IPS-15b (cell line): ENCODE data around the gene SRRM4.
"Not testable (repeated sequence)": the region's sequence is repeated elsewhere in the genome, so short reads cannot be mapped to it uniquely, and the experiment has no call there.

Experiments
- H3K27me3 ChIP-seq: one replicate; pipeline ENCODE4 v1.6.1; 2013; ENCODE audit warnings: low read length; ENCODE audit not compliant: control insufficient read depth, insufficient read depth
- H3K36me3 ChIP-seq: one replicate; pipeline ENCODE4 v1.6.1; 2013; ENCODE audit warnings: low read length; ENCODE audit not compliant: control insufficient read depth, insufficient read depth
- H3K4me1 ChIP-seq: one replicate; pipeline ENCODE4 v1.6.1; 2013; ENCODE audit warnings: mild to moderate bottlenecking, low read length; ENCODE audit not compliant: control insufficient read depth, insufficient read depth
- H3K4me3 ChIP-seq: one replicate; pipeline ENCODE4 v1.5.1; 2013; ENCODE audit warnings: low read depth, low read length
- H3K9ac ChIP-seq: one replicate; pipeline ENCODE4 v1.6.1; 2013; ENCODE audit warnings: low read depth, mild to moderate bottlenecking, low read length
- H3K9me3 ChIP-seq: one replicate; pipeline ENCODE4 v1.6.1; 2013; ENCODE audit warnings: mild to moderate bottlenecking, low read length; ENCODE audit not compliant: control insufficient read depth, insufficient read depth

The SRRM4 gene

DNA sequence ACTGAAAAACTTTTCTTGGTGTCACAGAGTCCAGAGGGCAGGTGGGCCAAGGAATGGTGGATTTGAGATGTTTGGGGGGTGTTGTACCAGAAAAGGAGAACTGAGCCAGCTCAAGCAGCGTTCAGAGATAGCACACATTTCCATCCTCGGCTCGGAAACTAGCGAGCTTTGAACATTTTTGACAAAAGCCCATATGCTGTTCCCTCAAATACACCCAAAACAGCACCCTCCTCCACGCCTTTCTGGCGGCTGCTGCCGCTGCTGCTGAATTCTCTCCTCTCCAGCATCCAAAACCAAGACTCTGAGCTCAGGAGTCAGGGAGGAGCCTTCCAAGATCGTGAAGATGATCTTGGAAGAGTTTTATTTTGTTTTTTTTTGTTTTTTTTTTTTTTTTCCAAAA lies 961 bp downstream of the SRRM4 start:
- Histone ChIP-seq H3K36me3 (no peaks in the 10 kb centered on the region), H3K4me3 (peak overlapping the region; percentile 73), H3K27me3 (peaks cover 38% of the 10 kb centered on the region), H3K9ac (no peak overlapping the region), H3K4me1 (peaks cover 2% of the 10 kb centered on the region), H3K9me3 (no peaks in the 10 kb centered on the region)

DNA sequence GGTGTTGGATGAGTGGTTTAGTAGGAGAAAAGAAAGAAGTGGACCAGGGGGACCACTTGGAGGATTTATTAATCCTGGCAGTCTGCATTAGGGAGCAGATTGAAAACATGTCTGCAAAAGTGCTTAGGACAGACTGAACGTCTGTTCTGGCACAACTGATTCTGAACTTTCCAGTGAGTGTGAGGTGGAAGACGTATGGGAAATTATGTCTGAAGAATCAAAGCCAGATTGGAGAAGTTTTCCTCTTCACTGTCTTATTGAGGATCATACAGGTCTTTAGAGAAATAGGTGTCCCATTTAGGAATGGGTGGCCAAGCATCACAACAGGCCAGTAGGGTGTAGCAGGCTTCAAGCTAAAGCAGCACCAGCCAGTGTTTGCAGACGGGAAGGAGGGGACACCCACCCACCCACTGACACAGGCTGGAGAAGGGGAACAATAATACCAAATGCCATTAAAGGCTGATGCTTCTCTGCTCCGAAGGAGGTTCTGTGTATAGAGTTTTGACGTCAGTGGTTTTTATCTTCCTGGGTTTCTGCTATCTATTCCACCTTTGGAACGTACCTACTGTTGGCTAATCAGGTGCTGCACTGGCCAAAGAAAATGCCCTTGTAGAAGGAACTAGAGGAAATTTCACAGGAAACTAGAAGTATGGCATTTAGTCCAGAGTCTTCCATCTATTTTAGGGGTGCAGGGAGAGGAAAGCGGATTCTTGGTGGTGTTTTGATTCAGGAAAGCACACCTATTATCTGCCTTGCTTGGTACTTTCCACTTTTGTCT lies 1.8 kb downstream of the SRRM4 start:
- Histone ChIP-seq H3K4me3 (no peak overlapping the region), H3K27me3 (peaks cover 38% of the 10 kb centered on the region), H3K36me3 (no peaks in the 10 kb centered on the region), H3K9me3 (no peaks in the 10 kb centered on the region), H3K4me1 (peaks cover 2% of the 10 kb centered on the region), H3K9ac (no peak overlapping the region)

DNA sequence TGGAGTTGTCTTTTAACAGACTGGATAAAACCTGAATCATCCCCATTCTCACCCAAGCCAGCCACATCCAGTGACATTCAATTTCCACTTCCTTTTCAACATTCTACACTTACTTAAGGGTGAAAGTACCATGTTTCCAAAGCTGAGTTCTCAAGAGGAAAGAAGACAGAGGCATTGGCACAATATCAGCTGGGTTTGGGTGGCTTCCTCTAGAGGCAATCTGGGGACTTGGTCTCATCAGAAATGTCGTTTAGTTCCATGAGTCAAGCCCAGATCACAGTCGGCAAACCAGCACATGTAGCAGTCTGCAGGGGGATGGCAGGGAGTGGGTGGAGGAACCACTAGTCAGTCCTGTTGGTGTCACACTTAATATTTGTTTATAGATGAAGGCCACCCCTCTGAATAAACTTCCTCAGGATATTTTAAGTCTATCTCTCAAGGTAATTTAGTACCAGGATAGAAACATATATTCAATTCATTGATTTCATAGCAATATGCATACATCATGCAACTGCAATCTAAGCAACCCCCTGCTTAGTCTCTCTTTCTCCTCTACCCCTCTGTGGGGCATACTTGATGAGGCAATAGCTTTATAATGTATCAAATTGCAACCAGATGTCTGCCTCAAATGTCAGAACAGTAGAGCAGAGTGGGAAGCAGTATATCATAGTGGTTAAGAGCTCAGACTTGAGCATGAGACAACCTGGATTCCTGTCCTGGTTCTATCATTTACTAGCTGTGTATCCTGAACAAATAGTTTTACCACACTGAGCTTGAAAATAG lies 3.0 kb downstream of the SRRM4 start:
- no peaks in the 10 kb centered on the region for H3K36me3 ChIP-seq

DNA sequence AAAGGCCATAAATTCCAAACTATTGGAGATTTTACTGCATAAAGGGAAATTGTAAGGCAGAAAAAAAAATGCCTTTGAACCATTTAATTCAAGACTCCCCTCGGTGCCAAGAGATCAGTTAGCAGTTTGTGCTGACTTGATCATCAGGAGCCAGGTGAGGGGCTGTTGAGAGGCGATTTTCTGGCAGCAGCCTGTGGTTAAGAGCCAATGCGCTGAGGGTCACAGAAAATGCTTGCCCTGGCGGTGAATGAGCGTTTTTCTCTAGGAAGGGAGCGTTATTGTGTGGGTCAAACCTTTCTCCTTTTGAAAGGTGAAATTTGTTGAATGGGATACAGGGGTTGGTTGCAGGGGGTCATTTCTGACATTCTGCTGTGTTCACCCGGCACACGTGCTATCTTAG lies 4.7 kb downstream of the SRRM4 start:
- H3K27me3 ChIP-seq = peaks cover 38% of the 10 kb centered on the region
- no peak overlapping the region for H3K4me3 ChIP-seq
- no peaks in the 10 kb centered on the region for H3K36me3 ChIP-seq
- no peak overlapping the region for H3K9ac ChIP-seq
- H3K9me3 ChIP-seq = no peaks in the 10 kb centered on the region
- peaks cover 2% of the 10 kb centered on the region for H3K4me1 ChIP-seq

More for the DNA sequence above, 3.0 kb downstream of the SRRM4 start:
- no peaks in the 10 kb centered on the region for H3K9me3 ChIP-seq
- H3K27me3 ChIP-seq = peaks cover 38% of the 10 kb centered on the region
- no peak overlapping the region for H3K4me3 ChIP-seq
- no peak overlapping the region for H3K9ac ChIP-seq
- peaks cover 2% of the 10 kb centered on the region for H3K4me1 ChIP-seq

DNA sequence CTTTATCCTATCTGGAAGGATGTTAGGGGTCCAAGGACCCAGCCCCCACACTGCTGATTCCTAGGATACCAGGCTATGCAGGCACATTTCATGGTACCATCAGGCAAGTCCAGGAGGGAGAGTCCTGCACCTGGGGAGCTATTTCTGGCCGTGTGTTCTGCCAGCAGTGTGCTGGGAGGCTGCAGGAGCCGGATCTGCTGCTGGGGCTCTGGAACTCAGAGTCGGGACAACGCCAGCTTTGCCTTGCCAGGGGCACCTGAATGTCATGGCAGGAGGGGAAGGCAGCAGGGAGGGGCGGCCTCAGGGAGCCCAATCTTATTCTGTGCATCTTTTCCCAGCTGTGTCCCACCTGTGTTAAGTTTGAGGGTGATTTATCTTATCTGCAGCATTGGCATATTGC lies 17.8 kb downstream of the SRRM4 start:
- Histone ChIP-seq H3K9ac (no peak overlapping the region), H3K27me3 (peaks cover 5% of the 10 kb centered on the region), H3K9me3 (no peaks in the 10 kb centered on the region), H3K4me3 (no peak overlapping the region), H3K4me1 (peaks cover 2% of the 10 kb centered on the region), H3K36me3 (no peaks in the 10 kb centered on the region)

DNA sequence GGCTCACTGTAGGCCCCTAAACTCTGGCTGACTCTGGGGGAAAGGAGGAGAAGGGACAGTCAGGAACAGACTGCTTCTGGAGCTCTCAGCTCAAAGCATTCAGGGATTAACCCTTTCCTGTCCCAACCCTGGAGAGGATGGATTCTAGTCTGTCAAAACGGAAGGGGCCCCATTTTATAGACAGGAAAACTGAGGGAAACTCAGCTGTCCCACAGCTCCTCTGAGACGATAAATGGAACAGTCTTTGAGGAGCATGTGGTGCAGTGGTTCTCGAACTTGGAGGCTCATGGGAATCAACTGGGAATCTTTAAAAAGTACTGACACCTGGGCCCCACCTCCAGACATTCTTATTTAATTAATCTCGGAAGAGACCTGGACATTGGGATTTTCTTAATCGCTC lies 23.7 kb downstream of the SRRM4 start:
- peaks cover 7% of the 10 kb centered on the region for H3K27me3 ChIP-seq
- no peak overlapping the region for H3K9ac ChIP-seq
- peaks cover 11% of the 10 kb centered on the region for H3K4me1 ChIP-seq
- H3K4me3 ChIP-seq = no peak overlapping the region
- H3K36me3 ChIP-seq = no peaks in the 10 kb centered on the region
- no peaks in the 10 kb centered on the region for H3K9me3 ChIP-seq

DNA sequence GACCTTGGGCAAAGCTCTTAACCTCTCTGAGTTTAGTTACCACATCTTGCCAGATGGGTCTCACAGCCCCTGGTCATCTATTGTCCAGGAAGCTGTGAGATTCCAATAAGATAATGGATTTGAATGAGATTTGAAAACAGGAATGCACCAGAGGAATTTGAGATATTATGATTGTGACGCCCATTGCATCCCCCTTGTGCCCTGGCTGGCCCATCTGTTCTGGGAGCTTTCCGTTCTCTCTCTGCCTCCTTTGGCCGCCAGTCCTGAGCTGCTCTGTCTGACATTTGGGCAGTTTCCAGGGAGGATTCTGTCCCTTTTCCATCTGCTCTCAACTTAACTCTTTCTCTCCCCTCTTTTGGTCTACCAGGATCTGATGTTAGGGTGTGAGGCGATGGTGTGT lies 24.6 kb downstream of the SRRM4 start:
- Histone ChIP-seq H3K9ac (no peak overlapping the region), H3K4me3 (no peak overlapping the region), H3K27me3 (peaks cover 7% of the 10 kb centered on the region), H3K9me3 (no peaks in the 10 kb centered on the region), H3K36me3 (no peaks in the 10 kb centered on the region), H3K4me1 (peaks cover 11% of the 10 kb centered on the region)

DNA sequence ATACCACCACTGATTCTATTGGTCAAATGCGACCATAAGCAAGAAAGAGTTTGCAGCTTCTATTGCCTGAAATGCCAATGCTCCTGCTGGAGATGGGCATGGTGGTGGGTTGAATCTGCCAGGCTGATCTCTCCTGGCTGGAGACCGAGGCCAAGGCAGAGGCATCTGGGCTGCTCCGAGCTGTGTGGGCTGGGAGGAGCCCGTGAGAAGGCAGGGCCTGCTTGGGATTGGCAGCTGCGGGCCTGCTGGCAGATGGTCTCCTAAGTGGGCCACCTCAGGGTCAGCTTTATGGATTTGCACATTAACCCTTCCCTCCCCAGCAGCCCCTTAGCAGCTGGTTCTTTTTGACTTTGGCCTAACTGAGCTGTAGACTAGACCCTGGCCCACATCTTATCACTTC lies 25.4 kb downstream of the SRRM4 start:
- Histone ChIP-seq H3K36me3 (no peaks in the 10 kb centered on the region), H3K27me3 (peaks cover 9% of the 10 kb centered on the region), H3K4me3 (no peak overlapping the region), H3K9me3 (no peaks in the 10 kb centered on the region), H3K9ac (no peak overlapping the region), H3K4me1 (peaks cover 11% of the 10 kb centered on the region)

DNA sequence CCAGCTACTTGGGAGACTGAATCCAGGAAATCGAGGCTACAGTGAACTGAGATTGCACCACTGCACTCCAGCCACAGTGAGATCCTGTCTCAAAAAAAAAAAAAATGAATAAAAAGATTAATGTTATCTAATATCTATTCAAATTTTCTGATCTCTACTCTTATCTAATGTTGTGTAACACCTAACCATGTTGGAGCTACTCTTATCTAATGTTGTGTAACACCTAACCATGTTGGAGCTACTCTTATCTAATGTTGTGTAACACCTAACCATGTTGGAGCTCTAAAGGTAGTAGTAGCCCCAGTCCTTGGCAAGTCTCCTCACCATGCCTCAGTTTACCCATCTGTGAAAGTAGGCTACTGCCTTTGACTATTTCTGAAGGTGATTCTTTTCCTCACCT lies 26.9 kb downstream of the SRRM4 start:
- H3K36me3 ChIP-seq = not testable (repeated sequence)

DNA sequence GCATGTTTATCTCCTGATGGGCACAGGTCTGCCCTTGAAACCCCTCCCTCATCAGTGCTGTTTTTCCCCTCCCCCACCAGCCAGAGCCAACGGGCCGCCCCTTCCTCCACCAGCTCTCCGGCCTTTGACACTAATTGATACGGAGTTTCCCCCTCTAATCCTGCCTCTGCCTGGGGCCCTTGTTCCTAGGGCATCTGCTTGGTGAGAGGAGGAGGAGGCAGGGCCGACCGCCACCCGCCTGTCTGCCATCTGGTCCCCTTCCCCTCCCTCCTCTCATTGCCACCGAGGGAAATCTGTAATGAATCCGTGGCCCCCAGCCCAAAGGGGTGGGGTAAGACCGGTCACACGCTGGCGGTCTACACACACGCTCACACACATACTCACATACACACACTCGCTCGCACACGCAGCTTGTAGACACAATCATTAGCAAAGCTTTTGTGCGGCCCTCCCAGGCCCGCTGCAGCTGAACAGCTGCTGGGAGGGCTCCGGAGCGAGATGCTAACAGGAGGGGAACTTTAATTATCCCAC lies 27.4 kb downstream of the SRRM4 start:
- H3K9ac ChIP-seq = no peak overlapping the region
- no peaks in the 10 kb centered on the region for H3K9me3 ChIP-seq
- H3K4me3 ChIP-seq = peak overlapping the region; percentile 38
- peaks cover 9% of the 10 kb centered on the region for H3K27me3 ChIP-seq
- peaks cover 14% of the 10 kb centered on the region for H3K4me1 ChIP-seq
- H3K36me3 ChIP-seq = no peaks in the 10 kb centered on the region

More for the DNA sequence above, 26.9 kb downstream of the SRRM4 start:
- H3K9ac ChIP-seq, H3K4me3 ChIP-seq, H3K27me3 ChIP-seq, H3K9me3 ChIP-seq: not testable (repeated sequence)
- H3K4me1 ChIP-seq = peaks cover 14% of the 10 kb centered on the region

DNA sequence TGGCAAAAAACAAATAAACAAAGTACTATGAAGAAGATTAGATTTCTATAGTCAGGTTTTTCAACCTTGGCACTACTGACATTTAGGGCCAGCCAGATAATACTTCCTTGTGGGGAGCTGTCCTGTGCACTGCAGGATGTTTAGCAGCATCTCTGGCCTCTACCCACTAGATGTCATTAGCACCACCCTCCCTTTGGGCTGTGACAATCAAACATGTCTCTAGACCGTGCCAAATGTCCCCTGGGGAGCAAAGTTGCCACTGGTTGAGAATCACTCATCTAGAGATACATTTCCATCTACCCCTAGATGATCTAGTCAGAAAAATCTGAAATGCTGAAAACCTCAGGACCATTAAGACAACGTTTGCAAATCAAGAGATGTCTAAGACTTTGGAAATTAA lies 29.9 kb downstream of the SRRM4 start:
- Histone ChIP-seq H3K27me3 (peaks cover 9% of the 10 kb centered on the region), H3K9ac (no peak overlapping the region), H3K4me1 (peaks cover 6% of the 10 kb centered on the region), H3K36me3 (no peaks in the 10 kb centered on the region), H3K4me3 (no peak overlapping the region), H3K9me3 (no peaks in the 10 kb centered on the region)

DNA sequence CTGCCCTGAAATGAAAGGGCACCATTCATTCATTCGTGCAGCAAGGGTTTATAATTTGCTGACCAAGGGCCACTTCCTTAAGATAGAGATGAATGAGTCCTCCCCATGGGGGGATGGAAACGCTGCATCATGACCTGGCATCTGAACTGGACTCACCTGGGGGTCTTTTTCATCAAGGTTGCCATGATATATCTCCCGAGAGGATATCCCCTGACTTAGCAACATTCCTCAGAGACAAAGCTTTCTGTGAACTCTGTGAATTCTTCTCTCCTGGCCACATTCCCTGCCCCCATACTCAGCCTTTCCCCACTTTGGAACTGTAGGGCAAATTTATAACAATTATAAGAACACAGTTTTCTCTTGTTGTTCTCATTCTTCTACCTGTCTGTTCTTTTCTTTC lies 30.8 kb downstream of the SRRM4 start:
- H3K4me1 ChIP-seq = peaks cover 3% of the 10 kb centered on the region
- no peak overlapping the region for H3K9ac ChIP-seq
- H3K9me3 ChIP-seq = no peaks in the 10 kb centered on the region
- no peak overlapping the region for H3K4me3 ChIP-seq
- peaks cover 9% of the 10 kb centered on the region for H3K27me3 ChIP-seq
- H3K36me3 ChIP-seq = no peaks in the 10 kb centered on the region
